CD4-positive, CD25-positive, alpha-beta regulatory T cell (primary cell): ENCODE measurements around the gene HS3ST5. TPM values are rescaled to one million over a fixed set of nuclear protein-coding genes. Genes with fewer than 3 reads are reported as not detected.

Experiments used
- ATAC-seq, 2 donors: fragments of 150-1000 bp; cut with Tn5 transposase; one replicate each; pipeline ENCODE4 v1.10.0; 2021; ENCODE audit warnings: low read depth in 2 of 2, moderate number of reproducible peaks in 2 of 2, moderate library complexity in 1 of 2
- DNase-seq, 3 donors: peaks; one replicate each; pipeline versions ENCODE4 v3.0.0 to v3.0.0-alpha.2; 2012 to 2022; ENCODE audit warnings: mixed read lengths in 1 of 3
- H3K27ac ChIP-seq: one replicate; pipeline ENCODE4 v1.7.0; 2013; ENCODE audit warnings: mild to moderate bottlenecking, low read length; ENCODE audit not compliant: insufficient read depth, poor library complexity, severe bottlenecking
- H3K27me3 ChIP-seq: one replicate; pipeline ENCODE4 v1.7.0; 2013; ENCODE audit warnings: low read length; ENCODE audit not compliant: control insufficient read depth, insufficient read depth
- H3K36me3 ChIP-seq: one replicate; pipeline ENCODE4 v1.7.0; 2013; ENCODE audit warnings: mild to moderate bottlenecking, low read length, moderate library complexity; ENCODE audit not compliant: control insufficient read depth, insufficient read depth
- H3K4me1 ChIP-seq: 2 replicates; pipeline ENCODE4 v1.7.0; 2013; ENCODE audit warnings: mild to moderate bottlenecking, low read length; ENCODE audit not compliant: insufficient read depth, control insufficient read depth, poor library complexity, severe bottlenecking
- H3K4me3 ChIP-seq: one replicate; pipeline ENCODE4 v1.7.0; 2013; ENCODE audit warnings: low read depth, mild to moderate bottlenecking, low read length, moderate library complexity
- H3K9me3 ChIP-seq, 2 experiments: 1 replicate in 1 of 2; 2 replicates in 1 of 2; pipeline ENCODE4 v1.7.0; 2013; ENCODE audit warnings: low read length in 2 of 2, mild to moderate bottlenecking in 1 of 2, moderate library complexity in 1 of 2; ENCODE audit not compliant: control insufficient read depth in 2 of 2
- H3K27ac Mint-ChIP-seq, 3 donors: one replicate each; pipeline ENCODE4 v1.8.0; 2020 to 2022; ENCODE audit warnings: mild to moderate bottlenecking in 3 of 3, mixed read lengths in 3 of 3, moderate library complexity in 2 of 3
- H3K27me3 Mint-ChIP-seq: one replicate; pipeline ENCODE4 v1.8.0; 2022; ENCODE audit warnings: mild to moderate bottlenecking, mixed read lengths
- H3K36me3 Mint-ChIP-seq: one replicate; pipeline ENCODE4 v1.8.0; 2020; ENCODE audit warnings: mixed read lengths
- H3K4me1 Mint-ChIP-seq, 4 donors: one replicate each; pipeline ENCODE4 v1.8.0; 2020 to 2022; ENCODE audit warnings: mixed read lengths in 4 of 4, mild to moderate bottlenecking in 1 of 4
- H3K4me3 Mint-ChIP-seq, 4 donors: one replicate each; pipeline ENCODE4 v1.8.0; 2020 to 2022; ENCODE audit warnings: mild to moderate bottlenecking in 4 of 4, mixed read lengths in 4 of 4, moderate library complexity in 3 of 4
- H3K9me3 Mint-ChIP-seq, 7 donors: one replicate each; pipeline ENCODE4 v1.8.0; 2020 to 2022; ENCODE audit warnings: mixed read lengths in 7 of 7, mild to moderate bottlenecking in 3 of 7, moderate library complexity in 2 of 7
- polyA plus RNA-seq, 4 donors: library from polyadenylated mRNA; unstranded; fragments of 300-500 nt; fragmentation: Illumina TruSeq; gene quantifications; one replicate each; pipeline ENCODE4 v1.2.3, GENCODE V29; 2021
- total RNA-seq: library from RNA; stranded (reverse); gene quantifications from one replicate; pipeline ENCODE4 v1.2.3, GENCODE V29; 2022

The HS3ST5 gene
- total and polyA plus RNA-seq, 5 donors from 2014 or later, result not detected

DNA sequence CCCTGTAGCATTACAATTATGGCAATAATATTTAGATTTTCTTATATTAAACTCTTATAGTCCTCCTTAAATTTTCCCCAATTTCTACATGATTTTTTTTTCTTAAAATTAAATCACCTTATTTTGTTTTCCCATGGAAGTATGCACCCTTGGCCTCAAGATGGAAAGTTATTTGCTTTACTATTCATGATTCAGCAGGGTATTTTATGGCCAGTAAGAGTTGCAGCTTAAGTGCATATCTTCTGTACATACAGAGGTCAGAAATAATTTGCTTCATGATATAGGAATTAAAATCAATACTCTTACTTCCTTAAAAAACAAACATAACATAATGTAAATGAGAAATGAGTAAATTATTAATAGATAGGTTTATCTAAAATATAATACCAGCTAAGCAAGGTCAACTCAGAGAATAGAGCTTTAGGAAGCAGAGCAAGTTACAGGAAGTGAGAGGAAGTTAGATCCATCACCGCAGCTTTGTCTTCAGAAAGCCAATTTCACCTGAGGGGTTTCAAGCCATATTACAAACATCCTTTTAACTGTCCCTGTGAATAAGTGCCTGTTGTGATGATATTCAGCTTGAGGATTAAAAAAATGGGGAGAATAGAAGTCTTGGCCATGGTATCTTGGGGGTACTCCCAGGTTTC, 24.6 kb upstream of the HS3ST5 start:
- no peaks in the 10 kb centered on the region for H3K27me3 Mint-ChIP-seq
- no peaks in the 10 kb centered on the region for H3K36me3 ChIP-seq

DNA sequence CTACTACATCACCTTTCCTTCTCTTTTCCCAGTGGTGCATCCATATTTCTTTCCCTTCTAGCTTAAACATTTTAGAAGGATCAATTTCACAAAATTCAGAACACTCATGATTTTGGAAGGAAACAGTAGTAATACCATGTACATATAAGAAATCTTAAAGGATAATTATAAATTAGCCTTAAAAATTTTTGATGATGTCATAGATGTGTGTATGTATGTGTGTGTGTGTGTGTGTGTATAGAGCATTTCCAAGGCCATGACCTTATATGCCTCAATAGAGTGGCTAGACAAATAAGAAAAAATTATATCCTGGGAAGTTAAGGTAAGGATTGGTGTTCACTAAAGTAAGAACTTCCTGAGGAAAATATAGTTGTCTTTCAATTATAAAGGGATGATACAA, 24.1 kb upstream of the HS3ST5 start:
- no peaks in the 10 kb centered on the region for H3K4me1 ChIP-seq
- H3K27ac Mint-ChIP-seq, result no peak overlapping the region
- H3K27me3 Mint-ChIP-seq, result no peaks in the 10 kb centered on the region
- no peak overlapping the region for H3K4me3 ChIP-seq
- no peaks in the 10 kb centered on the region for H3K27me3 ChIP-seq
- H3K4me3 Mint-ChIP-seq, result no peak overlapping the region
- DNase-seq (no peak), ATAC-seq (no peak)
- no peak overlapping the region for H3K27ac ChIP-seq
- H3K36me3 ChIP-seq, result no peaks in the 10 kb centered on the region
- no peaks in the 10 kb centered on the region for H3K9me3 ChIP-seq
- H3K36me3 Mint-ChIP-seq, result no peaks in the 10 kb centered on the region
- H3K9me3 Mint-ChIP-seq, result peaks cover 0 to 4% (median 0%) of the 10 kb centered on the region in 7 donors
- no peaks in the 10 kb centered on the region for H3K4me1 Mint-ChIP-seq

More for the DNA sequence above, 24.6 kb upstream of the HS3ST5 start:
- Mint-ChIP-seq H3K9me3 (peaks cover 0 to 4% (median 0%) of the 10 kb centered on the region in 7 donors), H3K4me3 (no peak overlapping the region), H3K27ac (no peak overlapping the region), H3K36me3 (no peaks in the 10 kb centered on the region), H3K4me1 (no peaks in the 10 kb centered on the region)
- H3K4me3 ChIP-seq, result no peak overlapping the region
- no peak for ATAC-seq
- no peaks in the 10 kb centered on the region for H3K27me3 ChIP-seq
- H3K4me1 ChIP-seq, result no peaks in the 10 kb centered on the region
- no peaks in the 10 kb centered on the region for H3K9me3 ChIP-seq
- no peak for DNase-seq
- no peak overlapping the region for H3K27ac ChIP-seq

DNA sequence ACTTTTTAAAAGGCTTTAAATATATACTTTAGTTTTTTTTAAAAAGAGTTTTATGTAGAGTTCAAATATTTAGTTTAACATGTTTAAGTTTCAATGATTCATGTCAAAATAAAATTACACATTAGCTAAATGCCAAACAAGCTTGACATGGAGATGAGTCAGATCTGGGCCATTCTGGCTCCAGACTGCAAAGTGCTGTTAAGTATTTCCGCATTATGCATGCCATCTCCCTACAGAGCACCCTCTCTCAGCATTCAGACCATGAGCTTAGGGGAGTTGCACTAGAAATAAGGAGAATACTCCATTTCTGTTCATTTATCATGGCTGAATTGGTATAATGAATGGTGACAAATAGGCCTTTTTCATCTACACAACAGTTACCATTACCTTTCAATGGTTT, 21.5 kb upstream of the HS3ST5 start:
- H3K36me3 Mint-ChIP-seq, result no peaks in the 10 kb centered on the region
- H3K36me3 ChIP-seq, result no peaks in the 10 kb centered on the region
- H3K27me3 ChIP-seq, result no peaks in the 10 kb centered on the region

DNA sequence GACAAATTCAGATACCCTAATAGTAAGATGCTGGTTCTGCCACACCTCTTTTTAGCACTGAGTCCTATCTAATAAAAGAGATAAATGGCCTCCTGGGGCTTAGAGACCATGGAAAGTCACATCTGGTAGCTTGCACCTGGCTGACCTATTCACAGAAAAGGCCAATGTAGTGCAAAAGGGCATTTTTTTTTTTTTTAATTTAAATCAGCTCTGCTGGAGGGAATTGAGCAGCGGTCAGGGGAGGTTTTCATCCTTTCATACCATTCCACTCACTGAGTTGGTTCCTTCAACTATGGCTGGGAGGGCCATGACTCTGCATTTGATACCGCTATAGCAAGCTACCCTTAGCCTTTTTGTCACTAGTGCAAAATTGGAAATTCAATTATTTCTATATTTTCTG, 20.1 kb upstream of the HS3ST5 start:
- no peak overlapping the region for H3K27ac ChIP-seq
- no peaks in the 10 kb centered on the region for H3K4me1 ChIP-seq
- ATAC-seq (no peak), DNase-seq (no peak)
- H3K27me3 ChIP-seq, result no peaks in the 10 kb centered on the region
- Mint-ChIP-seq H3K27ac (no peak overlapping the region), H3K4me1 (no peaks in the 10 kb centered on the region), H3K4me3 (no peak overlapping the region), H3K27me3 (no peaks in the 10 kb centered on the region), H3K36me3 (no peaks in the 10 kb centered on the region), H3K9me3 (peaks cover 0 to 2% (median 0%) of the 10 kb centered on the region in 7 donors)
- H3K4me3 ChIP-seq, result no peak overlapping the region
- H3K9me3 ChIP-seq, result no peaks in the 10 kb centered on the region
- H3K36me3 ChIP-seq, result no peaks in the 10 kb centered on the region

More for the DNA sequence above, 21.5 kb upstream of the HS3ST5 start:
- Mint-ChIP-seq H3K4me1 (no peaks in the 10 kb centered on the region), H3K27ac (no peak overlapping the region), H3K4me3 (no peak overlapping the region), H3K9me3 (peaks cover 0 to 2% (median 0%) of the 10 kb centered on the region in 7 donors), H3K27me3 (no peaks in the 10 kb centered on the region)
- Histone ChIP-seq H3K27ac (no peak overlapping the region), H3K4me1 (no peaks in the 10 kb centered on the region), H3K4me3 (no peak overlapping the region), H3K9me3 (no peaks in the 10 kb centered on the region)
- ATAC-seq (no peak), DNase-seq (no peak)

DNA sequence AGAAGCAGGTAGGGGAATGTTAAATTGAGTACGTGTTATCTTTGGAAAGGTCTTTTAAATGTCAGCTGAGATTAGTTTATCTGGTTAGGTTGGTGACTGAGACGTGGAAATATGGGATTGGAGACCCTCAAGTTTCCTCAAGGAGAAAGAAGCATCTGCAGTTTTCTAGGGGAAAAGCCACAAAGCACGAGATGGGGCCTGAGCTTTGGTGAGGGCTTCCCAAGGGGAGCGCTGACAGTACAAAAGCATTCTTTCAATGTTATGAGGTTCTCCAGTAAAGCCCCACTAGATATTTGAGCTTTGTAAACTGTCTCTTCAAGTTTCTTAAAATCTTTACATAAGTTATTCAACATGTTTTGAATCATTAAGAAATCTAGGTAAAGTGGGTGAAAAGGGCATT, 19.6 kb upstream of the HS3ST5 start:
- Histone ChIP-seq H3K4me3 (no peak overlapping the region), H3K27me3 (no peaks in the 10 kb centered on the region), H3K36me3 (no peaks in the 10 kb centered on the region), H3K27ac (no peak overlapping the region), H3K9me3 (no peaks in the 10 kb centered on the region), H3K4me1 (no peaks in the 10 kb centered on the region)
- no peak for DNase-seq
- no peak overlapping the region for H3K4me3 Mint-ChIP-seq
- no peak for ATAC-seq
- no peaks in the 10 kb centered on the region for H3K27me3 Mint-ChIP-seq
- no peak overlapping the region for H3K27ac Mint-ChIP-seq
- H3K36me3 Mint-ChIP-seq, result no peaks in the 10 kb centered on the region
- peaks cover 0 to 2% (median 0%) of the 10 kb centered on the region in 7 donors for H3K9me3 Mint-ChIP-seq
- H3K4me1 Mint-ChIP-seq, result no peaks in the 10 kb centered on the region

DNA sequence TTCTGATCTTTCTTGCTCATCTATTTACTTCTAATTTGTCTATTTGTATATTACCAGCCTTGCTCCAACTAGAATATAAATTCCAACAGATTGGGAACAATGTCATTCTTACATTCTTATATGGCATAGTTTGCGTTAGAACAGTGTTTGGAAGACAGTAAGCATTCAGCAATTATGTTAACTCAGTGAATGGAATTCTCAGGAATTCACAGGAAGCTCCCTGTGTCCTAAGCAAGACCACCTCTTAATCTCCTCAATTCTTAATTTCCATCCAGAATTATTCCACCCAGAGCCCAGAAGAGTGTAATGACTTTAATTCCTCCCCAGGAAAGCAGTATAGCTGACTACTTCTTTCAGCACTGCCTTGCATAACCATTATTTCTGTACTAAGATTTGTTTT, 18.2 kb upstream of the HS3ST5 start:
- ATAC-seq, result no peak
- no peaks in the 10 kb centered on the region for H3K9me3 ChIP-seq
- H3K4me3 Mint-ChIP-seq, result no peak overlapping the region

DNA sequence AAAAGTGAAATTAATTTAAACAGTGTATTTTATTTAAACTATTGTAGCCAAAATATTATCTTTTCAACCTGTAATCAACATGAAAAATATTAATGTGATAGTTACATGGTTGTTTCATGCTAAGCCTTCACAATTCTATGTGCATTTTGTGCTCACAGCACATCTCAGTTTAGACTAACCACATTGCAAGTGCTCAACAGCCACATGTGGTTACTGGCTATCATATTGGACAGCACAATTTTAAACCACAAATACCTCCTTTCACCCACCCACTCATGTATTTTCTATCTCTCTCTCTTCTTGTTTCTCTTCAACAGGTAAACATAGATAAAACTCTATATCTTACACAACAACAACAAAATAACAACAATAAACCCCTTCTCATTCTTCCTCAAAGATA, 12.5 kb upstream of the HS3ST5 start:
- no peak overlapping the region for H3K4me3 ChIP-seq
- H3K36me3 Mint-ChIP-seq, result no peaks in the 10 kb centered on the region
- ATAC-seq (no peak), DNase-seq (no peak)
- no peaks in the 10 kb centered on the region for H3K27me3 Mint-ChIP-seq
- no peak overlapping the region for H3K4me3 Mint-ChIP-seq
- H3K27ac Mint-ChIP-seq, result no peak overlapping the region
- H3K4me1 Mint-ChIP-seq, result no peaks in the 10 kb centered on the region
- no peak overlapping the region for H3K27ac ChIP-seq
- no peaks in the 10 kb centered on the region for H3K27me3 ChIP-seq
- no peaks in the 10 kb centered on the region for H3K4me1 ChIP-seq
- peaks cover 0 to 9% (median 1%) of the 10 kb centered on the region in 7 donors for H3K9me3 Mint-ChIP-seq
- no peaks in the 10 kb centered on the region for H3K36me3 ChIP-seq
- no peaks in the 10 kb centered on the region for H3K9me3 ChIP-seq

More for the DNA sequence above, 18.2 kb upstream of the HS3ST5 start:
- Mint-ChIP-seq H3K27ac (no peak overlapping the region), H3K9me3 (peaks cover 0 to 5% (median 2%) of the 10 kb centered on the region in 7 donors), H3K36me3 (no peaks in the 10 kb centered on the region), H3K27me3 (no peaks in the 10 kb centered on the region), H3K4me1 (no peaks in the 10 kb centered on the region)
- Histone ChIP-seq H3K27me3 (no peaks in the 10 kb centered on the region), H3K4me1 (no peaks in the 10 kb centered on the region), H3K4me3 (no peak overlapping the region), H3K27ac (no peak overlapping the region), H3K36me3 (no peaks in the 10 kb centered on the region)
- DNase-seq, result no peak

DNA sequence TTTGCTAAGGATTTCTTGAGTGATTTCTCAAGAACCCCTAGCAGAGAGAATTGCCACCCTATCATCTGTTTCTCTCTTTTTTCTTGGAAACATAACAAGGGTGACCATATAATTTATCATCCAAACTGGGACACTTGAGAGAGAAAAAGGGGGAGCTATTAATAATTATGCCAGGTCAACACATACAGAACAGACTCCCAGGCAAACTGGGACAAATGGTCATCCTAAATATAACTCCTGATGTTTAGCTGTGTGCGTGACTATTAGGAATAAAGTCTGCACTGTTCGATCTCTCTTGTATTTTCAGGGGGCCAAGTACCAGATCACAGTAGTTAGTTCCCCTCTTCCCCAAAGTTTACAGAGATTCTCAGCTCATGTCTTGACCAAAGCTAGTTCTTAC, 11.7 kb upstream of the HS3ST5 start:
- no peak overlapping the region for H3K27ac ChIP-seq
- H3K4me3 Mint-ChIP-seq, result no peak overlapping the region
- H3K9me3 ChIP-seq, result no peaks in the 10 kb centered on the region
- ATAC-seq (no peak), DNase-seq (no peak)
- no peaks in the 10 kb centered on the region for H3K4me1 Mint-ChIP-seq
- peaks cover 0 to 9% (median 2%) of the 10 kb centered on the region in 7 donors for H3K9me3 Mint-ChIP-seq
- H3K27me3 ChIP-seq, result no peaks in the 10 kb centered on the region
- no peaks in the 10 kb centered on the region for H3K27me3 Mint-ChIP-seq
- no peaks in the 10 kb centered on the region for H3K36me3 ChIP-seq
- no peak overlapping the region for H3K27ac Mint-ChIP-seq
- no peaks in the 10 kb centered on the region for H3K36me3 Mint-ChIP-seq
- no peak overlapping the region for H3K4me3 ChIP-seq
- no peaks in the 10 kb centered on the region for H3K4me1 ChIP-seq
